A549 (cell line): Measurements from ENCODE around the gene PSMD8. TPM values are rescaled to one million over a fixed set of nuclear protein-coding genes. Genes with fewer than 3 reads are reported as not detected.

Experiments used
- ATAC-seq, 2 experiments: fragments of 200-7000 bp in 1 of 2; fragments of >200 bp in 1 of 2; cut with Nextera tagmentation in 1 of 2; cut with Tn5 transposase in 1 of 2; 3 replicates each; pipeline versions ENCODE4 v1.8.0 to v1.9.1; 2018 to 2020; ENCODE audit warnings: mild to moderate bottlenecking in 1 of 2, moderate library complexity in 1 of 2
- CTCF ChIA-PET: fragments of 300-600 bp; sonication (Branson Sonifier 250); formaldehyde crosslinking; extraction: SDS; loops from one replicate; lab custom pipeline; 2021; ENCODE audit warnings: antibody characterized with exemption, inconsistent platforms; lab: Yijun Ruan, JAX
- POLR2A ChIA-PET: fragments of 350-600 bp; formaldehyde crosslinking; extraction: SDS; loops from one replicate; lab custom pipeline; 2021; ENCODE audit warnings: antibody characterized with exemption, inconsistent platforms; lab: Yijun Ruan, JAX
- DNase-seq, 2 experiments: peaks; one replicate each; pipeline versions ENCODE4 v3.0.0 to v3.0.0-alpha.2; 2011 to 2016; ENCODE audit warnings: low read depth in 1 of 2, low spot score in 1 of 2
- FAIRE-seq: peaks from 2 replicates; lab custom pipeline; 2011; peaks lifted over from hg19 to GRCh38; lab: Jason Lieb, UNC
- H3K27ac ChIP-seq, 2 experiments: fragments of >200 bp; sonication (Bioruptor Twin); formaldehyde crosslinking; 3 replicates each; pipeline ENCODE4 v1.5.1; 2016 to 2017
- H3K4me1 ChIP-seq: fragments of >200 bp; sonication (Bioruptor Twin); formaldehyde crosslinking; 3 replicates; pipeline ENCODE4 v1.6.1; 2016
- H3K4me2 ChIP-seq: fragments of >200 bp; sonication (Bioruptor Twin); formaldehyde crosslinking; 3 replicates; pipeline ENCODE4 v1.6.1; 2016
- H3K4me3 ChIP-seq: fragments of >200 bp; sonication (Bioruptor Twin); formaldehyde crosslinking; 3 replicates; pipeline ENCODE4 v1.5.1; 2016
- H3K9me3 ChIP-seq: fragments of >200 bp; sonication (Bioruptor Twin); formaldehyde crosslinking; 3 replicates; pipeline ENCODE4 v1.6.1; 2016
- CBX8 ChIP-seq: fragments of 200-600 bp; sonication (generic); IDR thresholded peaks from 2 replicates; pipeline ENCODE4 v1.6.1; 2016
- CEBPB ChIP-seq, 2 experiments: fragments of >200 bp in 1 of 2; sonication (Bioruptor Twin) in 1 of 2; formaldehyde crosslinking in 1 of 2; IDR thresholded peaks; 2 replicates each; pipeline ENCODE4 v1.6.1; 2012 to 2016
- CHD2 ChIP-seq: fragments of 150-350 bp; IDR thresholded peaks from 2 replicates; pipeline ENCODE4 v1.6.1; 2014; ENCODE audit warnings: low read length; ENCODE audit not compliant: partially characterized antibody
- CTCF ChIP-seq: fragments of >200 bp; sonication (Bioruptor Twin); formaldehyde crosslinking; IDR thresholded peaks from 3 replicates; pipeline ENCODE4 v1.5.1; 2016
- EHF ChIP-seq: fragments of 250-450 bp; sonication (Bioruptor Pico); IDR thresholded peaks from 2 replicates; pipeline ENCODE4 v1.5.0; 2020; ENCODE audit warnings: mild to moderate bottlenecking
- EHMT2 ChIP-seq: fragments of 200-600 bp; sonication (generic); IDR thresholded peaks from 2 replicates; pipeline ENCODE4 v1.6.1; 2016; ENCODE audit warnings: antibody characterized with exemption, low read depth, mild to moderate bottlenecking, moderate library complexity
- ELK1 ChIP-seq: fragments of 150-350 bp; IDR thresholded peaks from 2 replicates; pipeline ENCODE4 v1.6.1; 2014; ENCODE audit warnings: low read depth, mild to moderate bottlenecking, low read length
- FOSL2 ChIP-seq, 2 experiments: fragments of 450-650 bp in 1 of 2; fragments of >200 bp in 1 of 2; sonication (Bioruptor Twin) in 1 of 2; formaldehyde crosslinking; IDR thresholded peaks; 2 replicates each; pipeline versions ENCODE4 v1.5.0 to v1.6.1; 2016 to 2020; ENCODE audit warnings: mild to moderate bottlenecking in 1 of 2, moderate library complexity in 1 of 2
- HOXA7 ChIP-seq: fragments of 250-450 bp; sonication (Bioruptor Pico); IDR thresholded peaks from 2 replicates; pipeline ENCODE4 v1.5.0; 2020; ENCODE audit warnings: mild to moderate bottlenecking, moderate library complexity
- NFE2L2 ChIP-seq: fragments of 150-350 bp; conservative IDR thresholded peaks from 2 replicates; pipeline ENCODE4 v1.6.1; 2014; ENCODE audit warnings: low read length
- POLR2A ChIP-seq: IDR thresholded peaks from 2 replicates; pipeline ENCODE4 v1.6.1; 2012; ENCODE audit warnings: mild to moderate bottlenecking, low read length
- REST ChIP-seq: fragments of 200-600 bp; sonication (generic); IDR thresholded peaks from 2 replicates; pipeline ENCODE4 v1.6.1; 2016; ENCODE audit warnings: antibody characterized with exemption, mild to moderate bottlenecking, moderate library complexity
- SREBF2 ChIP-seq: fragments of 450-650 bp; IDR thresholded peaks from 2 replicates; pipeline ENCODE4 v1.6.1; 2014; ENCODE audit warnings: mild to moderate bottlenecking, moderate library complexity
- TP53 ChIP-seq: fragments of 250-450 bp; sonication (Bioruptor Pico); IDR thresholded peaks from 2 replicates; pipeline ENCODE4 v1.5.0; 2021; ENCODE audit warnings: mild to moderate bottlenecking, moderate library complexity
- USF2 ChIP-seq: fragments of 450-650 bp; IDR thresholded peaks from 2 replicates; pipeline ENCODE4 v1.6.1; 2014; ENCODE audit warnings: antibody characterized with exemption
- ZNF302 ChIP-seq: fragments of 250-450 bp; sonication (Bioruptor Pico); IDR thresholded peaks from 2 replicates; pipeline ENCODE4 v1.9.0; 2021; ENCODE audit warnings: inconsistent platforms, mild to moderate bottlenecking, moderate library complexity
- WGBS: methylation state at CpG from one replicate; pipeline ENCODE4 v1.1.6; 2017; ENCODE audit errors: missing lambda C conversion rate; 5-methylcytosine and 5-hydroxymethylcytosine counted together
- polyA plus RNA-seq, 4 experiments: library from polyadenylated mRNA; depleted of rRNA in 3 of 4; stranded (reverse); fragments of >200 nt; fragmentation: RNase III in 1 of 4; extraction: RNeasy Plus Mini Kit Qiagen cat#74134 plus additional on column Dnase treatment in 1 of 4; gene quantifications; 2 replicates in 3 of 4; 3 replicates in 1 of 4; pipeline ENCODE4 v1.2.3, GENCODE V29; 2011 to 2017

The PSMD8 gene
- polyA plus RNA-seq, 2 of the 4 experiments (the other 2 are of a cell fraction): 437 to 456 TPM

- CTCF ChIA-PET: interaction anchor here (0.5 to 1.1 kb wide), 6 partner anchors 10 to 469 kb away, joined by 3 to 5 read pairs (median 3); no protein-coding TSS in a partner anchor
- 65% methylated on average over 6 of the region's 6 CpGs for WGBS
These were observed 3.3 kb upstream of the PSMD8 start for GRCh38 chr19:38371081-38371480.

GRCh38 chr19:38373907-38374331, 452 bp upstream of the PSMD8 start:
- TF ChIP-seq EHMT2: no peak
- no peak for TF ChIP-seq POLR2A
- TF ChIP-seq NFE2L2: no peak
- no peak for TF ChIP-seq TP53
- no peak for TF ChIP-seq ELK1
- TF ChIP-seq USF2: no peak
- TF ChIP-seq REST: no peak
- TF ChIP-seq CTCF: no peak
- no peak for TF ChIP-seq ZNF302 (CRISPR knock-in tag)
- no peak for TF ChIP-seq FOSL2 (IDR thresholded peaks at IDR 0.05)
- TF ChIP-seq FOSL2 (CRISPR knock-in tag; IDR thresholded peaks at IDR 0.05): no peak
- TF ChIP-seq HOXA7 (CRISPR knock-in tag): no peak
- no peak for TF ChIP-seq EHF
- TF ChIP-seq SREBF2: no peak
- no peak for TF ChIP-seq CHD2
- TF ChIP-seq, all 56 proteins: peak for 0
- ChIA-PET CTCF (interaction anchor here (0.6 to 7.3 kb wide), 37 partner anchors 9 to 472 kb away, joined by 3 to 67 read pairs (median 4); partner anchors contain the start of genes CATSPERG, FAM98C, GGN and KCNK6), POLR2A (interaction anchor here (0.6 to 3.5 kb wide), 27 partner anchors 8 to 557 kb away, joined by 3 to 89 read pairs (median 5); partner anchors contain the start of genes C19orf33, CATSPERG, EIF3K and FAM98C)
- 60% methylated on average over 6 of the region's 6 CpGs for WGBS
- FAIRE-seq: no peak
- DNase-seq: no peak
- peaks cover 17% of the 10 kb centered on the region for H3K4me1 ChIP-seq
- H3K9me3 ChIP-seq: no peaks in the 10 kb centered on the region
- peak overlapping the region; percentile 73 to 82 for H3K27ac ChIP-seq
- peak overlapping the region; percentile 75 for H3K4me2 ChIP-seq
- H3K4me3 ChIP-seq: peak overlapping the region; percentile 42
- no peak for ATAC-seq

More at GRCh38 chr19:38371081-38371480, 3.3 kb upstream of the PSMD8 start:
- Histone ChIP-seq H3K4me3 (no peak overlapping the region), H3K27ac (no peak overlapping the region), H3K9me3 (no peaks in the 10 kb centered on the region), H3K4me1 (peaks cover 12% of the 10 kb centered on the region), H3K4me2 (no peak overlapping the region)
- no peak for ATAC-seq
- DNase-seq: no peak
- FAIRE-seq: no peak
- POLR2A ChIA-PET: interaction anchor here (0.7 kb wide), 1 partner anchor 559 kb away, joined by 3 read pairs; no protein-coding TSS in a partner anchor
- peak; percentile 30 to 73; a peak in 2 of 4 replicates for TF ChIP-seq CEBPB (IDR thresholded peaks at IDR 0.05)
- TF ChIP-seq CBX8: no peak
